KMS-11 (cell line): ENCODE results near the gene TSPEAR.

ENCODE experiments used
- H2AFZ ChIP-seq: fragments of 200-600 bp; sonication (generic); 2 replicates; pipeline ENCODE4 v1.6.1; 2016; ENCODE audit warnings: antibody characterized with exemption, mixed run types, low read depth
- H3K27ac ChIP-seq: fragments of 200-600 bp; sonication (generic); 2 replicates; pipeline ENCODE4 v1.6.1; 2016; ENCODE audit warnings: mild to moderate bottlenecking, mixed run types
- H3K27me3 ChIP-seq: fragments of 200-600 bp; sonication (generic); 2 replicates; pipeline ENCODE4 v1.6.1; 2017; ENCODE audit warnings: mild to moderate bottlenecking, low read depth, mixed run types, moderate library complexity; ENCODE audit not compliant: insufficient read depth
- H3K36me3 ChIP-seq: fragments of 200-600 bp; sonication (generic); 2 replicates; pipeline ENCODE4 v1.6.1; 2017; ENCODE audit warnings: mild to moderate bottlenecking, mixed run types; ENCODE audit not compliant: insufficient read depth
- H3K4me1 ChIP-seq: fragments of 200-600 bp; sonication (generic); 2 replicates; pipeline ENCODE4 v1.6.1; 2016; ENCODE audit warnings: mild to moderate bottlenecking, low read depth, mixed run types; ENCODE audit not compliant: poor library complexity, severe bottlenecking
- H3K4me2 ChIP-seq: fragments of 200-600 bp; sonication (generic); 2 replicates; pipeline ENCODE4 v1.7.0; 2016; ENCODE audit warnings: mild to moderate bottlenecking, mixed run types
- H3K4me3 ChIP-seq: fragments of 200-600 bp; sonication (generic); IDR thresholded peaks from 2 replicates; pipeline ENCODE4 v1.6.1; 2017; ENCODE audit warnings: low read depth, low read length, mixed read lengths; ENCODE audit not compliant: insufficient read depth
- H3K79me2 ChIP-seq: fragments of 200-600 bp; sonication (generic); 2 replicates; pipeline ENCODE4 v1.6.1; 2016; ENCODE audit warnings: low read depth, mixed run types; ENCODE audit not compliant: insufficient read depth
- H3K9ac ChIP-seq: fragments of 200-600 bp; sonication (generic); 2 replicates; pipeline ENCODE4 v1.6.1; 2016; ENCODE audit warnings: mild to moderate bottlenecking, mixed run types
- H4K20me1 ChIP-seq: fragments of 200-600 bp; sonication (generic); 2 replicates; pipeline ENCODE4 v1.6.1; 2016; ENCODE audit warnings: mild to moderate bottlenecking, mixed run types; ENCODE audit not compliant: insufficient read depth
- TF ChIP-seq, protein P1 (sequence below): fragments of 200-600 bp; sonication (generic); conservative IDR thresholded peaks from 2 replicates; pipeline ENCODE4 v1.6.1; 2017; ENCODE audit warnings: low read depth, mild to moderate bottlenecking, antibody characterized with exemption, low read length, moderate library complexity, mixed read lengths

Gene TSPEAR

DNA sequence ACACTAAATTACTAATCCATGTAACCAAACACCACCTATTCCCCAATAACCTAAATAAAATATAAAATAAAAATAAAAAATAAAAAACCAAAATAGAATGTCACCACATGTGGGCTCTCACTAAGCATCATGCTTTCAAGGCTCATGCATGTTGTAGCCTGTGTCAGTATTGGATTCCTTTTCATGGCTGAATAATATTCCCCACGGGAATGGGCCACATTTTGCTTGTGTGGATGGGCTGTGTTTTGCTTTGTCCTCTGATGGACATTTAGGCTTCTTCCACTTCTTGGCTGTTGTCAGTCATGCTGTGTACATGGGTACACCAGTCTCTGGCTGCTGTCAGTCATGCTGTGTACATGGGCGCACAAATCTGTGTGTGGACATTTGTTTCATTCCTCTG, 122.3 kb downstream of the TSPEAR start:
- Histone ChIP-seq H3K4me3 (no peak overlapping the region), H3K27me3 (peaks cover 30% of the 10 kb centered on the region; the same call in 1 of the 2 replicates), H3K9ac (no peak overlapping the region), H4K20me1 (no peaks in the 10 kb centered on the region), H3K4me1 (no peaks in the 10 kb centered on the region), H2AFZ (no peak overlapping the region), H3K27ac (no peak overlapping the region), H3K36me3 (no peaks in the 10 kb centered on the region), H3K4me2 (no peak overlapping the region), H3K79me2 (no peaks in the 10 kb centered on the region)
- TF ChIP-seq, protein P1, sequence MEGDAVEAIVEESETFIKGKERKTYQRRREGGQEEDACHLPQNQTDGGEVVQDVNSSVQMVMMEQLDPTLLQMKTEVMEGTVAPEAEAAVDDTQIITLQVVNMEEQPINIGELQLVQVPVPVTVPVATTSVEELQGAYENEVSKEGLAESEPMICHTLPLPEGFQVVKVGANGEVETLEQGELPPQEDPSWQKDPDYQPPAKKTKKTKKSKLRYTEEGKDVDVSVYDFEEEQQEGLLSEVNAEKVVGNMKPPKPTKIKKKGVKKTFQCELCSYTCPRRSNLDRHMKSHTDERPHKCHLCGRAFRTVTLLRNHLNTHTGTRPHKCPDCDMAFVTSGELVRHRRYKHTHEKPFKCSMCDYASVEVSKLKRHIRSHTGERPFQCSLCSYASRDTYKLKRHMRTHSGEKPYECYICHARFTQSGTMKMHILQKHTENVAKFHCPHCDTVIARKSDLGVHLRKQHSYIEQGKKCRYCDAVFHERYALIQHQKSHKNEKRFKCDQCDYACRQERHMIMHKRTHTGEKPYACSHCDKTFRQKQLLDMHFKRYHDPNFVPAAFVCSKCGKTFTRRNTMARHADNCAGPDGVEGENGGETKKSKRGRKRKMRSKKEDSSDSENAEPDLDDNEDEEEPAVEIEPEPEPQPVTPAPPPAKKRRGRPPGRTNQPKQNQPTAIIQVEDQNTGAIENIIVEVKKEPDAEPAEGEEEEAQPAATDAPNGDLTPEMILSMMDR, result no peak

DNA sequence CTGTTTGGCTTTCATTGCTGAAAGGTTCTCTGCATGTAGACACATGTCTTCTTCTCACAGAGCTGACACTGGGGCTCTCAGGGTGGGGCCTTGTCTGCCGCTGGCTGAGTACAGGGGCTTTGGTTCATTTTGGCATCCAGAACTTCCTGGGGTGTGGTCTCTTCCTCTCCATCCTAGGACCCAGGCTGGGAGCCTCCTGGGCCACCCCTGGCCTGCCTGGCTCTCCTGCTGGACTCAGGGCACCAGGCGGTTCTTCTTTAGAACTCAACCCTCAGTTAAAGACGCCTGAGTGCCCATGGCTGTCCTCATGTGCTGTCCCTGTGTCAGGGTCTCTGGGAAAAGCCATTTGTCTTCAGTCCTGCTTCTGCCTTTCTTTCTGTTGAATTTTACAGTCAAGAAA, 125.5 kb downstream of the TSPEAR start:
- Histone ChIP-seq H3K4me3 (no peak overlapping the region), H4K20me1 (no peaks in the 10 kb centered on the region), H3K36me3 (no peaks in the 10 kb centered on the region), H3K79me2 (no peaks in the 10 kb centered on the region), H3K4me2 (no peak overlapping the region), H3K27ac (no peak overlapping the region), H3K27me3 (peaks cover 37% of the 10 kb centered on the region; the same call in 1 of the 2 replicates), H3K9ac (no peak overlapping the region), H2AFZ (no peak overlapping the region), H3K4me1 (no peaks in the 10 kb centered on the region)
- TF ChIP-seq, protein P1, result no peak

- H3K79me2 ChIP-seq, result no peaks in the 10 kb centered on the region
- H3K27ac ChIP-seq, result no peak overlapping the region
- H3K4me1 ChIP-seq, result no peaks in the 10 kb centered on the region
- no peaks in the 10 kb centered on the region for H3K36me3 ChIP-seq
- no peak overlapping the region for H3K4me3 ChIP-seq
- no peak overlapping the region for H3K4me2 ChIP-seq
- peaks cover 36% of the 10 kb centered on the region; the same call in 1 of the 2 replicates for H3K27me3 ChIP-seq
- H3K9ac ChIP-seq, result no peak overlapping the region
- H4K20me1 ChIP-seq, result no peaks in the 10 kb centered on the region
- H2AFZ ChIP-seq, result no peak overlapping the region
- TF ChIP-seq, protein P1, result no peak
These were observed 127.6 kb downstream of the TSPEAR start for GRCh38 chr21:44583800-44584147.

DNA sequence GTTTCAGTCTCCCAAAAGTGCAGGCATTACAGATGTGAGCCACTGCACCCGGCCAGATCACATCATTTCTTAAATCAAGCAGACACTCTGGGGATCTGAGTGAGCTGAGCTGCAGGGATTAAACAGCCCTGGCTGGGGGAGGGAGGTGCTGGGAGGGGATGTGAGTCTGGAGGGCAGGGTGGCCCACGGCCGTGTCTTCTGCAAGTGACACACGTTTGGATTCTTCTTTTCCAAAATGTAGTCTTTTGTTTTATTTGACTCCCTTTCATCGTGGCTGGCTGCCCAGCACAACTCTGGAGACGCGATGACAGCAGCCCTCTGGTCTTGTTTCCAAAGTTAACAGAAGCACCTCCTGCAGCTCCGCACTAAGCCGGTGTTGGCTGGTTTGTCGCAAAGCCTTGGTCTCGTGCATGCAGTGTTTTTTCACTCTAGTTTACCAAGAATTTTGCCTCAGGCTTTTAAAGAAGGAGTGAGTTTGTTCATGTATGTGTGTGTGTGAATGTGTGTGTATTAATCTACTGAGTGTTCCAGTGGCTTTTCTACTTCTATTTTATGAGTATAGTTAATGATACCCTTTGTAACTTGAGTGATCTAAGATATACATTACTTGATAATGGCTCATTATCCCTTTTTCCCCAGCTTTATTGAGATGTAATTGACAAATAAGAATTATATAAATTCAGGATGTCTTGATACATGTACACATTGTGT, 128.1 kb downstream of the TSPEAR start:
- H3K4me2 ChIP-seq, result no peak overlapping the region
- no peak overlapping the region for H3K4me3 ChIP-seq
- TF ChIP-seq, protein P1, result no peak

More for the DNA sequence above, 128.1 kb downstream of the TSPEAR start:
- peaks cover 37% of the 10 kb centered on the region; the same call in 1 of the 2 replicates for H3K27me3 ChIP-seq
- H3K36me3 ChIP-seq, result no peaks in the 10 kb centered on the region
- no peaks in the 10 kb centered on the region for H3K79me2 ChIP-seq
- H3K4me1 ChIP-seq, result no peaks in the 10 kb centered on the region
- no peak overlapping the region for H2AFZ ChIP-seq
- H3K27ac ChIP-seq, result no peak overlapping the region
- no peak overlapping the region for H3K9ac ChIP-seq
- H4K20me1 ChIP-seq, result no peaks in the 10 kb centered on the region
